ENCODE results near the gene ATP6V1B1.

- TF ChIP-seq CTCF (IDR thresholded peaks at IDR 0.05) (no peak), POLR2A (IDR thresholded peaks at IDR 0.05) (no peak)
Measured at GRCh38 chr2:70961648-70961994, 25.9 kb downstream of the ATP6V1B1 start.
